T-cell (primary cell): ENCODE measurements around the gene LITAFD. TPM values are rescaled to one million over a fixed set of nuclear protein-coding genes. Genes with fewer than 3 reads are reported as not detected.

Experiments
- ATAC-seq, 4 experiments: fragments of 200-7000 bp in 3 of 4; fragments of 150-1000 bp in 1 of 4; cut with Tn5 transposase; replicated peaks in 1 of 4; 1 replicate in 3 of 4; 2 replicates in 1 of 4; pipeline ENCODE4 v1.10.0; 2021; ENCODE audit warnings: moderate library complexity in 3 of 4, mild to moderate bottlenecking in 2 of 4, moderate number of reproducible peaks in 1 of 4
- CTCF ChIA-PET, 2 donors: fragments of 300-600 bp; sonication (Branson Sonifier 250); formaldehyde crosslinking; loops; one replicate each; lab custom pipeline; 2022; ENCODE audit warnings: antibody characterized with exemption in 2 of 2; lab: Charles Lee
- POLR2A ChIA-PET, 2 donors: fragments of 300-600 bp; sonication (Branson Sonifier 250); formaldehyde crosslinking; loops; one replicate each; lab custom pipeline; 2022; ENCODE audit warnings: antibody characterized with exemption in 2 of 2; lab: Charles Lee
- DNase-seq, 35 experiments: peaks; one replicate each; pipeline versions ENCODE4 v3.0.0 to v3.0.0-alpha.2; 2013 to 2023
- H3K27ac ChIP-seq: one replicate; pipeline ENCODE4 v1.5.1; 2013; ENCODE audit warnings: low read length
- H3K27me3 ChIP-seq, 2 experiments: replicated peaks in 1 of 2; 1 replicate in 1 of 2; 2 replicates in 1 of 2; pipeline versions ENCODE4 v1.6.1 to v1.7.0; 2013; ENCODE audit warnings: low read length in 1 of 2, mixed read lengths in 1 of 2; ENCODE audit not compliant: control insufficient read depth in 2 of 2, insufficient read depth in 2 of 2; ENCODE audit errors: extremely low read depth in 1 of 2
- H3K36me3 ChIP-seq, 2 donors: 1 replicate in 1 of 2; 2 replicates in 1 of 2; pipeline versions ENCODE4 v1.6.1 to v1.7.0; 2013; ENCODE audit warnings: low read length in 1 of 2; ENCODE audit not compliant: control insufficient read depth in 2 of 2, insufficient read depth in 1 of 2; ENCODE audit errors: extremely low read depth in 1 of 2
- H3K4me1 ChIP-seq, 2 experiments: 1 replicate in 1 of 2; 2 replicates in 1 of 2; pipeline versions ENCODE4 v1.6.1 to v1.7.0; 2013; ENCODE audit warnings: low read length in 2 of 2, mixed read lengths in 1 of 2; ENCODE audit not compliant: insufficient read depth in 2 of 2, control insufficient read depth in 1 of 2; ENCODE audit errors: extremely low read depth in 1 of 2
- H3K4me3 ChIP-seq, 2 donors: 1 replicate in 1 of 2; 2 replicates in 1 of 2; pipeline versions ENCODE4 v1.5.1 to v1.7.0; 2013; ENCODE audit warnings: mild to moderate bottlenecking in 2 of 2, low read length in 1 of 2, moderate library complexity in 1 of 2; ENCODE audit not compliant: control insufficient read depth in 1 of 2; ENCODE audit errors: extremely low read depth in 1 of 2
- H3K9me3 ChIP-seq: 2 replicates; pipeline ENCODE4 v1.7.0; 2013
- H3K27ac Mint-ChIP-seq, 2 donors: one replicate each; pipeline ENCODE4 v1.8.0; 2020 to 2021; ENCODE audit warnings: mild to moderate bottlenecking in 2 of 2, mixed read lengths in 2 of 2
- H3K27me3 Mint-ChIP-seq, 2 donors: one replicate each; pipeline ENCODE4 v1.8.0; 2021 to 2022; ENCODE audit warnings: mixed read lengths in 2 of 2
- H3K36me3 Mint-ChIP-seq: one replicate; pipeline ENCODE4 v1.8.0; 2021; ENCODE audit warnings: mixed read lengths
- H3K4me1 Mint-ChIP-seq, 3 donors: one replicate each; pipeline ENCODE4 v1.8.0; 2020 to 2022; ENCODE audit warnings: mixed read lengths in 3 of 3, mild to moderate bottlenecking in 1 of 3
- H3K4me3 Mint-ChIP-seq, 3 donors: one replicate each; pipeline ENCODE4 v1.8.0; 2020 to 2022; ENCODE audit warnings: mild to moderate bottlenecking in 3 of 3, mixed read lengths in 3 of 3, moderate library complexity in 3 of 3
- H3K9me3 Mint-ChIP-seq, 3 donors: one replicate each; pipeline ENCODE4 v1.8.0; 2020 to 2022; ENCODE audit warnings: mixed read lengths in 3 of 3
- WGBS: methylation state at CpG from one replicate; pipeline ENCODE4 v1.1.5; 2013; ENCODE audit warnings: missing lambda C conversion rate; ENCODE audit not compliant: insufficient coverage; 5-methylcytosine and 5-hydroxymethylcytosine counted together
- total RNA-seq, 35 experiments: library from RNA in 6 of 35; stranded (reverse) in 6 of 35; fragments of 120-200 nt in 1 of 35; gene quantifications; one replicate each; pipeline versions ENCODE4 v1.2.1 to v1.2.4 and lab custom pipeline; 2013 to 2026

Gene LITAFD
- total RNA-seq, 5 donors from 2014 or later (not counting 1 experiment from before 2014, with no cell fraction given), result not detected

DNA sequence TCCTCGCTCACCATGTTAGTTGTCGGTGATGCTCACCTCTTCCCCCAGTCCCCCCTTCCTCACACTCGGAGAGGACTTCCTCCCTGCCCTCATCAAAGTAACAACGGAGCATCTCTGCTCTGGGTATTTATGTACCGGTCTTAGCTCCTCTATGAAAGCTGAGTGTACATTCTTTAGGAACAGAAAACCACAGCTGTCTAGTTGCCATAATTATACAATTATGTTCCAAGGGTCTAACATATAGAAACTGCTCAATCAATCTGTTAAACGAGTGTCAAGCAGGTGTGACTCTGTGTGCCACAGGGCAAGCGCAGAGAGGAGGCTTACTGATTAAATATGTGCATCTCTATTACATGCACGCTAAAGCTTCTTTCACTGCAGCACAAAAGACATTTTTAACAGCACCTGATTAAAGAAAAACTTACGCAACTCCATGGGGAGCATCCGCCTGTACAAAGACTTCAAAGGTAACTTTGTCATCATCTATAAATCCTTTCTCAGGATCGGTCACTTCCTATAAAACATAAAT lies 37.8 kb downstream of the LITAFD start:
- Mint-ChIP-seq H3K4me3 (peak overlapping the region in 1 of 3 donors; percentile 56), H3K4me1 (peaks cover 17 to 55% (median 39%) of the 10 kb centered on the region in 3 donors), H3K27me3 (no peaks in the 10 kb centered on the region), H3K9me3 (no peaks in the 10 kb centered on the region), H3K36me3 (peaks cover 50% of the 10 kb centered on the region), H3K27ac (peak overlapping the region; percentile 81 to 85)
- Histone ChIP-seq H3K27me3 (no peaks in the 10 kb centered on the region), H3K9me3 (no peaks in the 10 kb centered on the region), H3K4me3 (no peak overlapping the region), H3K36me3 (peaks cover 27 to 92% of the 10 kb centered on the region in 2 donors), H3K4me1 (peaks cover 0 to 10% of the 10 kb centered on the region in 2 experiments), H3K27ac (peak overlapping the region; percentile 14)
- DNase-seq, result peak in 1 of 35 experiments; percentile 6
- POLR2A ChIA-PET, result interaction anchor here in 1 of 2 donors (0.7 kb wide), 1 partner anchor 89 kb away, joined by 3 read pairs; no protein-coding TSS in a partner anchor
- WGBS, result 51% methylated on average over 4 of the region's 11 CpGs
- ATAC-seq, result peak; percentile 66 to 79 (median 70)
- CTCF ChIA-PET, result interaction anchor here (0.5 to 1.6 kb wide), 2 partner anchors 11 to 16 kb away, joined by 3 to 6 read pairs (median 4); no protein-coding TSS in a partner anchor

GRCh38 chr16:8920645-8921346 lies 38.6 kb downstream of the LITAFD start:
- H3K4me3 Mint-ChIP-seq, result no peak overlapping the region
- Histone ChIP-seq H3K36me3 (peaks cover 27 to 87% of the 10 kb centered on the region in 2 donors), H3K4me1 (peaks cover 0 to 11% of the 10 kb centered on the region in 2 experiments), H3K27ac (no peak overlapping the region), H3K27me3 (no peaks in the 10 kb centered on the region), H3K9me3 (no peaks in the 10 kb centered on the region), H3K4me3 (no peak overlapping the region)
- POLR2A ChIA-PET, result no interaction called here
- WGBS, result 75% methylated on average over 2 of the region's 6 CpGs
- H3K27me3 Mint-ChIP-seq, result no peaks in the 10 kb centered on the region
- DNase-seq (no peak), ATAC-seq (no peak)
- CTCF ChIA-PET, result no interaction called here
- H3K27ac Mint-ChIP-seq, result peak overlapping the region; percentile 15 to 85
- H3K36me3 Mint-ChIP-seq, result peaks cover 48% of the 10 kb centered on the region
- no peaks in the 10 kb centered on the region for H3K9me3 Mint-ChIP-seq
- H3K4me1 Mint-ChIP-seq, result peaks cover 17 to 57% (median 38%) of the 10 kb centered on the region in 3 donors

- ATAC-seq (no peak), DNase-seq (no peak)
- no peak overlapping the region for H3K27ac ChIP-seq
- peaks cover 0 to 12% of the 10 kb centered on the region in 2 experiments for H3K4me1 ChIP-seq
- H3K27ac Mint-ChIP-seq, result peak overlapping the region in 1 of 2 donors; percentile 11
- no peak overlapping the region for H3K4me3 Mint-ChIP-seq
- no peaks in the 10 kb centered on the region for H3K9me3 Mint-ChIP-seq
- WGBS, result 55% methylated on average over 4 of the region's 10 CpGs
- peaks cover 17 to 57% (median 39%) of the 10 kb centered on the region in 3 donors for H3K4me1 Mint-ChIP-seq
- no peaks in the 10 kb centered on the region for H3K27me3 ChIP-seq
- no peaks in the 10 kb centered on the region for H3K9me3 ChIP-seq
- POLR2A ChIA-PET, result no interaction called here
- H3K36me3 Mint-ChIP-seq, result peaks cover 42% of the 10 kb centered on the region
- CTCF ChIA-PET, result no interaction called here
- H3K36me3 ChIP-seq, result peaks cover 27 to 82% of the 10 kb centered on the region in 2 donors
- H3K4me3 ChIP-seq, result no peak overlapping the region
- no peaks in the 10 kb centered on the region for H3K27me3 Mint-ChIP-seq
These were observed 39.3 kb downstream of the LITAFD start for GRCh38 chr16:8921347-8921984.

- Histone ChIP-seq H3K27ac (no peak overlapping the region), H3K4me1 (peaks cover 0 to 12% of the 10 kb centered on the region in 2 experiments), H3K9me3 (no peaks in the 10 kb centered on the region), H3K36me3 (peaks cover 40 to 78% of the 10 kb centered on the region in 2 donors), H3K4me3 (no peak overlapping the region), H3K27me3 (no peaks in the 10 kb centered on the region)
- peaks cover 44% of the 10 kb centered on the region for H3K36me3 Mint-ChIP-seq
- H3K27me3 Mint-ChIP-seq, result no peaks in the 10 kb centered on the region
- ATAC-seq, result no peak
- 100% methylated on average over 7 of the region's 11 CpGs for WGBS
- CTCF ChIA-PET, result no interaction called here
- H3K4me1 Mint-ChIP-seq, result peaks cover 25 to 64% (median 50%) of the 10 kb centered on the region in 3 donors
- no peak for DNase-seq
- no peak overlapping the region for H3K4me3 Mint-ChIP-seq
- POLR2A ChIA-PET, result no interaction called here
- H3K27ac Mint-ChIP-seq, result peak overlapping the region in 1 of 2 donors; percentile 16
- H3K9me3 Mint-ChIP-seq, result no peaks in the 10 kb centered on the region
These were observed 41.0 kb downstream of the LITAFD start for GRCh38 chr16:8923199-8923598.

DNA sequence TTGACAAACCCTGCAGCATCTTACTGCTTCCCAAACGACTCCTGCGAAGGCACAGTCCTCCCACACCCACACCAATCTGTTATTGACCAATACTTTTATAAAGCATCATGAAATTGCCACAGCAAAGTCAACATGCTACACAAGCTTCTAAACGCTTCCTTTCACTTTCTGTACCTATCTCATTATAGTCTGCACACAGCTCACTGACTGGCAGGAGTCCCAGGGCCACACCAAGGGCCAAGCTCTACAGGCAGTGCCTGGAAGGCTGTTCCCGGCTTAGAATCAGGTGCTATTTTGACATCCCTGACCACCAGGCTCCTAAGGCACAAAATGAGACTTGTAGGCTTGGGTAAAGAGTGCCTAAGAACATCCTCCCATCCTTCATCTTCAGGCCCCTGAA lies 42.1 kb downstream of the LITAFD start:
- Mint-ChIP-seq H3K4me1 (peaks cover 27 to 67% (median 56%) of the 10 kb centered on the region in 3 donors), H3K4me3 (no peak overlapping the region), H3K27ac (peak overlapping the region; percentile 1 to 68), H3K36me3 (peaks cover 41% of the 10 kb centered on the region), H3K9me3 (no peaks in the 10 kb centered on the region), H3K27me3 (no peaks in the 10 kb centered on the region)
- Histone ChIP-seq H3K27ac (no peak overlapping the region), H3K27me3 (no peaks in the 10 kb centered on the region), H3K4me3 (no peak overlapping the region), H3K9me3 (no peaks in the 10 kb centered on the region), H3K36me3 (peaks cover 34 to 81% of the 10 kb centered on the region in 2 donors), H3K4me1 (peaks cover 0 to 10% of the 10 kb centered on the region in 2 experiments)
- WGBS, result 64% methylated on average over 3 of the region's 4 CpGs
- no peak for ATAC-seq
- ChIA-PET CTCF (no interaction called here), POLR2A (interaction anchor here in 1 of 2 donors (0.6 kb wide), 1 partner anchor 19 kb away, joined by 3 read pairs; no protein-coding TSS in a partner anchor)
- DNase-seq, result no peak

GRCh38 chr16:8925455-8925854 lies 43.3 kb downstream of the LITAFD start:
- no peaks in the 10 kb centered on the region for H3K9me3 Mint-ChIP-seq
- Histone ChIP-seq H3K4me3 (no peak overlapping the region), H3K27ac (no peak overlapping the region), H3K4me1 (peaks cover 0 to 2% of the 10 kb centered on the region in 2 experiments), H3K9me3 (no peaks in the 10 kb centered on the region), H3K36me3 (peaks cover 22 to 80% of the 10 kb centered on the region in 2 donors), H3K27me3 (no peaks in the 10 kb centered on the region)
- H3K4me3 Mint-ChIP-seq, result no peak overlapping the region
- DNase-seq (no peak), ATAC-seq (no peak)
- no peaks in the 10 kb centered on the region for H3K27me3 Mint-ChIP-seq
- ChIA-PET POLR2A (no interaction called here), CTCF (interaction anchor here in 1 of 2 donors (0.6 to 0.8 kb wide), 3 partner anchors 10 to 84 kb away, joined by 3 to 8 read pairs (median 3); no protein-coding TSS in a partner anchor)
- 92% methylated on average over 7 of the region's 7 CpGs for WGBS
- peaks cover 24 to 61% (median 52%) of the 10 kb centered on the region in 3 donors for H3K4me1 Mint-ChIP-seq
- H3K36me3 Mint-ChIP-seq, result peaks cover 42% of the 10 kb centered on the region
- no peak overlapping the region for H3K27ac Mint-ChIP-seq
